NT2/D1 (cell line): Measurements from ENCODE around the gene SPDYE16.
"Not testable (repeated sequence)": the region's sequence is repeated elsewhere in the genome, so short reads cannot be mapped to it uniquely, and the experiment has no call there.

ENCODE experiments used
- DNase-seq: peaks from one replicate; pipeline ENCODE4 v3.0.0-alpha.2; 2011; ENCODE audit warnings: low read depth, low spot score
- H3K27me3 ChIP-seq: 2 replicates; pipeline ENCODE4 v1.6.0; 2011; ENCODE audit warnings: mild to moderate bottlenecking; ENCODE audit not compliant: insufficient read length, insufficient read depth
- H3K36me3 ChIP-seq: 2 replicates; pipeline ENCODE4 v1.6.1; 2011; ENCODE audit warnings: mild to moderate bottlenecking, low read length, mixed read lengths; ENCODE audit not compliant: insufficient read depth, insufficient read length
- H3K4me1 ChIP-seq: 2 replicates; pipeline ENCODE4 v1.5.1; 2011; ENCODE audit not compliant: insufficient read depth, insufficient read length
- H3K4me3 ChIP-seq: 2 replicates; pipeline ENCODE4 v1.5.1; 2011; ENCODE audit warnings: low read depth; ENCODE audit not compliant: insufficient read length
- H3K9ac ChIP-seq: 2 replicates; pipeline ENCODE4 v1.6.0; 2011; ENCODE audit warnings: low read depth; ENCODE audit not compliant: insufficient read length
- H3K9me3 ChIP-seq: 2 replicates; pipeline ENCODE4 v1.5.1; 2011; ENCODE audit warnings: mild to moderate bottlenecking, low read length; ENCODE audit not compliant: insufficient read depth
- SUZ12 ChIP-seq: IDR thresholded peaks from 2 replicates; pipeline ENCODE4 v1.6.1; 2011; ENCODE audit not compliant: insufficient read length, insufficient read depth; ENCODE audit errors: extremely low read depth
- YY1 ChIP-seq: IDR thresholded peaks from 2 replicates; pipeline ENCODE4 v1.6.1; 2011; ENCODE audit not compliant: insufficient read length, insufficient read depth
- ZNF274 ChIP-seq: IDR thresholded peaks from 2 replicates; pipeline ENCODE4 v1.6.1; 2011; ENCODE audit warnings: mild to moderate bottlenecking, low read depth, low read length

SPDYE16 gene

DNA sequence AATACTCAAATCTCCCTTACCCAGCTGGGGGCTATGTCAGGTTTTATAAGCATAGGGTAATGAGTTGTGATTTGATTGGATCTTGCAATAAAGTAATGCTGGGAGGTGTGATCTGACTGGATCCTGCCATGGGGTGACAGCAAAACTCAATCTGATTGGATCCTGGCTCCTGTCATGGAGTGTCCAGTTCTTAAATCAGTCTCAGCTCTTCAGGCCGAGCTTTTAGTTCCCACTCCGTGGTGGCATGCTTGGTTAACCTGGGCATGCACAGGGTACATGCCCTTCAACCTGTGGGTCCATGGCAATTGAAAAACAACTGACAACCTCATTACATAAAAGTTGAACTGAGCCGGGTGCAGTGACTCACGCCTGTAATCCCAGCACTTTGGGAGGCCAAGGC, 16.9 kb downstream of the SPDYE16 start:
- not testable (repeated sequence) for H3K27me3 ChIP-seq, H3K4me1 ChIP-seq, DNase-seq, H3K36me3 ChIP-seq, H3K9me3 ChIP-seq, H3K9ac ChIP-seq, H3K4me3 ChIP-seq

DNA sequence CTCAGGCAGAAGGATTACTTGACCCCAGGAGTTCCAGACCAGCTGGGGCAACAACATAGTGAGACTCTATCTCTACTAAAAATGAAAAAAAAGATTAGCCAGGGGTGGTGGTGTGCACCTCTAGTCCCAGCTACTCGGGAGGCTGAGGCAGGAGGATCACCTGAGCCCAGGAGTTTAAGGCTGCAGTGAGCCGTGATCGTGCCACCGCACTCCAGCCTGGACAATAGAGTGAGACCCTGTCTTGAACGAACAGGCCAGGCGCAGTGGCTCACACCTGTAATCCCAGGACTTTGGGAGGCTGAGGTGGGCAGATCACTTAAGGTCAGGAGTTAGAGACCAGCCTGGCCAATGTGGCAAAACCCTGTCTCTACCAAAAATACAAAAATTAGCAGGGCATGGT, 26.2 kb downstream of the SPDYE16 start:
- H3K4me1 ChIP-seq = peaks cover 10% of the 10 kb centered on the region
- not testable (repeated sequence) for H3K9ac ChIP-seq, H3K27me3 ChIP-seq, H3K9me3 ChIP-seq, H3K36me3 ChIP-seq, DNase-seq, H3K4me3 ChIP-seq

DNA sequence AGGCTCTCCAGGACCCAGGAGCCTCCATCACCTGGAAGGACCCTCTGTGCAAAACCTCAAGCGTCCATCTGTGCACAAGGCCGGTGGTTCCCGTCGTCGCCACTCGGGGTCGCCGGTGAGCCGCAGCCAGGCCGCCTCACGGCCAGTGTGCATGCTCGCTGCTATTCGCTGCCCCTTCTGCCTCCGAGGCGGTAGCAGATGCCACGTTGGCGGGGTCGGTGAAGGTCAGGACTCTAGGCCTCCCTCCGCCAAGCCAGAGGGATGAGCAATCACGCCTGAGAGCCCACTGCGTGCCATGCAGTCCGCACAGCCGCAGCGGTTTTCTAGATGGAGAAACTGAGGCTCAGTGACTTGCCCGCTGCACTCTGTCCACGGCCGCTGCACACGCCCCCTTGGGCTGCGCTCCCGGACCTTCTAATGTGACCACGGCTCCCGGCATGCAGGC, 27.1 kb downstream of the SPDYE16 start:
- Histone ChIP-seq H3K9me3 (no peaks in the 10 kb centered on the region), H3K36me3 (no peaks in the 10 kb centered on the region), H3K27me3 (no peaks in the 10 kb centered on the region), H3K9ac (no peak overlapping the region), H3K4me3 (no peak overlapping the region), H3K4me1 (peaks cover 10% of the 10 kb centered on the region)
- TF ChIP-seq YY1 (no peak), ZNF274 (no peak), SUZ12 (no peak)
- no peak for DNase-seq

DNA sequence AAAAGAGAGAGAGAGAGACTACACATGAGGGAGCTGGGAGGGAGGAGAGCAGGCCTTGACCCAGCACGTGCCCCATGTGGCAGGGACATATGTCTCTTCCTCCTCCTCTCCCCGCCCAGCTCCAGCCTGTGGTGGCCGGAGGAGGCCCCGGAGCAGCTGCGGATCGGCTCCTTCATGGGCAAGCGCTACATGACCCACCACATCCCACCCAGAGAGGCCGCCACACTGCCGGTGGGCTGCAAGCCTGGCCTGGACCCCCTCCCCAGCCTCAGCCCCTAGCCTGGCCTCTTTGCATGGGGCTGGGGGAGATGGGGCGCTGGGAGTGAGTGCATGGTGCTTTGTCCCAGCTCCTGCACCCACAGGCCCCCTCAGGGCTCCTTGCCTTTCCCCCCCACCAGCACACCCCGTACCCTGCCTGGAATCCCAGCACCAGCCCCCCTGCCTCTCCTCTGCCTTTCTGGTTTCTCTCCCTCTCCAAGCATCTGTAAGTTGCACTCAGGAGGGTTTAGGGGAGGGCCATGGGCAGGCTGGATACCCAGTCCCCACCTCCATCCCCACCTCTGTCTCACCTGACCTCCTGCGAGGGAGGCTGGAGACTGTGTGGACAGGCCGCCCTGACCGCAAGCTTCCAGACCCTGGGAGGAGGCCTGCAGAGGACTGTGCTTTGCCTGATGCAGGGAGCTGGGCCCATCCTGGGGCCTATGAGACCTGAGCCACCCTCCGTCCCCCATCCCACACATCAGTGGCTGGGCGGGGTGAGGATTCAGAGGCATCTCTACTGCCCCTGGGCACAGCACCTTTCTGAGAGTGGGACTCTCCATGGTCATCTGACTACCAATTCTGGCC, 27.9 kb downstream of the SPDYE16 start:
- H3K4me1 ChIP-seq = peaks cover 10% of the 10 kb centered on the region
- no peak for DNase-seq
- H3K36me3 ChIP-seq = no peaks in the 10 kb centered on the region
- H3K9ac ChIP-seq = no peak overlapping the region
- H3K27me3 ChIP-seq = no peaks in the 10 kb centered on the region
- no peaks in the 10 kb centered on the region for H3K9me3 ChIP-seq
- TF ChIP-seq SUZ12 (no peak), YY1 (no peak), ZNF274 (no peak)
- H3K4me3 ChIP-seq = no peak overlapping the region

DNA sequence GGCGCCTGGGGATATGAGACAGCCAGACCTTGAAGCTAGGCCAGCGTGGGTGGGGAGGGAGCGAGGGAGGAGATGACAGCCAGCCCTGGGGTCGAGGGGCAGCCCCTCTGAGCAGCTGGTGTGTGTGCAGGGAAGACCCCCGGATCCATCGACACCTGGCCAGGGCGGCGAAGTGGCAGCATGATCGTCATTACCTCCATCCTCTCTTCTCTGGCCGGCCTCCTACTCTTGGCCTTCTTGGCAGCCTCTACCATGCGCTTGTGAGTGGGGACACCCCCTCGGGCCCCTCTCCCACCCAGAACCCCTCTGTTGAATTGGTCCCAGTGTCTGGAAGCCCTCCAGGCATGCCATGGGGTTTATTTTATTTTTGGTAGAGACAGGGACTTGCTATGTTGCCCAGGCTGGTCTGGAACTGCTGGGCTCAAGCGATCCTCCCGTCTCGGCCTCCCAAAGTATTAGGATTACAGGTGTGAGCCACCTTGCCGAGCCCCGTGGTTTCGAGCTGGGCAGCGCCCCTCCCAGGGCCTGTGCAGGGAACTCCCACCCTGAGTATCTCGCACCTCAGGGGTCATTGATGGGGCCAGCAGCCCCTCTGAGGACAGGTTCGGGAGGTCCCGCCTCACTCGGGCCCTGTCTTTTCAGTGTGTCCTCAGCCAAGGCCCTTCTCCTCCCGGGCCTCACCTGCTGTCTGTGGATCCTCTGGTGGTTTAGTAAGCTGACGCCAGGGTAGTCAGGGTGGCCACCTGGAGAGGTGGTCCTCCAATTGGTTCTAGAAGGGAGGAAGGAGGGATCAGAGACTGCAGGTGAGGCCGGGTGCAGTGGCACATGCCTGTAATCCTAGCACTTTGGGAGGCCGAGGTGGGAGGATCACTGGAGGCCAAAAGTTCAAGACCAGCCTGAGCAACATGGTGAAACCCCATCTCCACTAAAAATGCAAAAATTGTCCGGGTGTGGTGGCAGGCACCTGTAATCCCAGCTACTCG, 29.0 kb downstream of the SPDYE16 start:
- peaks cover 12% of the 10 kb centered on the region for H3K4me1 ChIP-seq
- TF ChIP-seq ZNF274 (no peak), SUZ12 (no peak), YY1 (no peak)
- H3K27me3 ChIP-seq = no peaks in the 10 kb centered on the region
- H3K36me3 ChIP-seq = no peaks in the 10 kb centered on the region
- no peaks in the 10 kb centered on the region for H3K9me3 ChIP-seq
- H3K4me3 ChIP-seq = no peak overlapping the region
- no peak overlapping the region for H3K9ac ChIP-seq
- no peak for DNase-seq

DNA sequence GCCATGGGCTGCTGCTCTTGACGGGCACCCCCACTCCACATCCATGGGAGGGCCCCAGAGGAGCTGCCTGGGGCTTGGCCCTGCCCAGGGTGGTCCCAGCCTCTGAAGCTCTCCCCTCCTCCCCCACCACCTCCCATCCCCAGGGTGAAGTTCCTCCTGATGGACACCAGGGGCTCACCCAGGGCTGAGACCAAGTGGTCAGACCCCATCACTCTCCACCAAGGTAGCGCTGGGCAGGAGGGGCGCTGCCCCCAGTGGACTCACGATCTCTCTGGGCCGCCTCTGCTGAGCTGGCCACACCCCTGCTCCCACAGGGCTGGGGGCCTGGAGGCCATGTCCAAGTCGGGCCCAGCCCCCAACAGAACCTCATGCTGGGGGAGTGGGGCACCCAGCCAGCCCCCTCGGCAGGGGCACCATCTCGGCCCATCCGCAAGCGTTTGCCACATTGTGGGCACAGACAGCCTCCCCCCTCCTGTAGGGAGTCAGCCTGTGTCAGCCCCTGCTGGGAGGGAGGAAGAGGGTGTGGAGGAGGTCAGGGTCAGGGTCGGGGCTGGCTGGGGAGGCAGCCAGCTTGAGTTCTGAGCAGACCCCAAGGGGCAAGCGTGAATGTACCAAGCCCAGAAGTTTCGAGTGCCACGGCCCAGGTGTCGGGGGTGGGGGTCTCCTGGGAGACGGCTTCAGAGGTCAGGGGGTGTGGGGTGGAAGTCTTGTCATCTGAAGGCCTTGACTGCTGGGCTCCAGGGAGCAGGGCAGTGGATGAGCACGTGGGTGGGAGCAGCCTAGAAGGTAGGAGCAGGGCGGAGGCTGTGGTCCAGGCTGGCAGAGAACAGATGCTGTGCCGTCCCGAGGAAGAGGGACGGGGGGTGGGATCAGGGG, 29.9 kb downstream of the SPDYE16 start:
- Histone ChIP-seq H3K27me3 (no peaks in the 10 kb centered on the region), H3K4me1 (peaks cover 12% of the 10 kb centered on the region), H3K4me3 (no peak overlapping the region), H3K9me3 (no peaks in the 10 kb centered on the region), H3K9ac (peak overlapping the region; percentile 32), H3K36me3 (no peaks in the 10 kb centered on the region)
- DNase-seq = no peak
- TF ChIP-seq YY1 (no peak), SUZ12 (no peak), ZNF274 (no peak)

DNA sequence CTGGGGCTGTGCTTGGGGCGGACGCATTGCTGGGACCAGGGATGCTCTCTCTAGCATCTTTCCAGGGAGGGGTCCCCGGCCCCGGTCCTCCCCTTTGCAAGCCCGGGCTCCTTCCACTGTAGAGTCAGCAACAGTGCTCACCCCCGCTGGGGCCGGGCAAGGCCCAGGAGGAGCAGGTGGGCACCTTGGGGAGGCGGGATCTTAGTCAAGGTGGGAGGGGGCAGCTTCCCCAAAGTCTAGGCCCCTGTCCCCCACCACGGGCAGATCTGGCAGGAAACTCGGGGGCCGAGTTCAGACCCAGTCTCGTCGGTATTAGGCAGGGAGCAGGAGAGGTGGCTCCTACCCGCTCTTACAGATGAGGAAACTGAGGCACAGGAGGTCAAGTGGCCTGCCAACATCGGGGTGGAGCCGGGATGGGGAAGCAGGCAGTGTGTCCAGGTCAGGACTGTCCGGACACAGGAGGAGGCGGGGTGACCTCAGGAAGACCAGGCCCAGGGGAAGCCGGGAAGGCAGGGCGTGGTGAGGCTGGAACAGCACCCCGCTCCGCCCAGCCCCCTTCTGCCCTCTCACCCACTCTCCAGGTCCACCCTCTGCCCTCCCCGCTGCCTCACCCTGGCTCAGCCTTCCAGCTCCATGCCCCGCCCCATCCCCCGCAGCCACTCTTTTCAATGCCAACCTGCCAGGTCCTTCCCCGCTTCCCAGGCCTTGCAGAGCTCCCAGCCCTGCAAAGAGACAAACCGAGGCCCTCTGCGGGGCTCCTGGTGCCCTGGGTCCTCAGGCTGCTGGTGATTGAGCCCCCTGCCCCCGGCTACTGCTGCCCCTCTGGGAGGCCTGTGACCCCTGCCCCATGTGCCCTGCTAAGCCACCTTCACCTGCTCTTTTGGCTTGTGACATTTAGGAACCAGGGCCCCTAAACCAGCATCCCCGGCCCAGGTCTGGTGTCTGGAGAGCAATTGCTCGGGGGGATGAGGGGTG, 30.9 kb downstream of the SPDYE16 start:
- H3K27me3 ChIP-seq, H3K9ac ChIP-seq, H3K36me3 ChIP-seq, H3K9me3 ChIP-seq, DNase-seq, H3K4me3 ChIP-seq: not testable (repeated sequence)
- H3K4me1 ChIP-seq = peaks cover 12% of the 10 kb centered on the region

DNA sequence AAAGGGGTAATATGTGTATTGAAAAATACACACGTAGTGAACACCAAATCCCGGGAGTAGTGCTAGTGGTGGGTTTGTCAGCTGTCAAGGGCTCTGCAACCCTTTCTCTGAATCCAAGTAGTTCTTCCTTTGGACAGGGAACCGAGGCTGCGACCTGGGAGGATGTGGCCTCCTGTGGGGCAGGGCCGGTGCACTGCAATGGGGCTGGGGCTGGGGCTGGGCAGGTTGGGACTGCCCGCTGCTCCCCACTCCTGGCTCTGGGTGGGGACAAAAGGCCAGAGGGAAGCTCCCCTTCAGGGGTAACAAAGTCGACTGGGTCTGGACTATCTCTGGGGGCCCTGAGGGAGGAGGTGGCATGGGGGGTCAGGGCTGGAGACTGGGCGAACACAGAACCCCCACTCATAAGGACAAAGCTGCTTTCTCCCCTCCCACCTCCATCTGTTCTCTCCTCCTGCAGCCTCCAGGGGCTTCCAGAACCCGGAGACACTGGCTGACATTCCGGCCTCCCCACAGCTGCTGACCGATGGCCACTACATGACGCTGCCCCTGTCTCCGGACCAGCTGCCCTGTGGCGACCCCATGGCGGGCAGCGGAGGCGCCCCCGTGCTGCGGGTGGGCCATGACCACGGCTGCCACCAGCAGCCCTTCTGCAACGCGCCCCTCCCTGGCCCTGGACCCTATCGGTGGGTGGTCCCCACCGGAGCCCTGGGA, 31.7 kb downstream of the SPDYE16 start:
- H3K36me3 ChIP-seq, H3K4me3 ChIP-seq, H3K9ac ChIP-seq, DNase-seq, H3K27me3 ChIP-seq, H3K9me3 ChIP-seq: not testable (repeated sequence)
- peaks cover 12% of the 10 kb centered on the region for H3K4me1 ChIP-seq
